H1 (cell line): ENCODE data around the gene WSCD2. TPM values are rescaled to one million over a fixed set of nuclear protein-coding genes. Genes with fewer than 3 reads are reported as not detected.

Experiments used
- CTCF ChIA-PET: fragments of 300-600 bp; sonication (Branson Sonifier 250); formaldehyde crosslinking; loops from one replicate; lab custom pipeline; 2021; ENCODE audit not compliant: partially characterized antibody; lab: Charles Lee
- POLR2A ChIA-PET: fragments of 300-600 bp; sonication (Branson Sonifier 250); formaldehyde crosslinking; loops from one replicate; lab custom pipeline; 2021; ENCODE audit warnings: inconsistent platforms; ENCODE audit not compliant: partially characterized antibody; lab: Charles Lee
- DNase-seq, 2 experiments: peaks; one replicate each; pipeline versions ENCODE4 v3.0.0 to v3.0.0-alpha.2; 2010 to 2022; ENCODE audit warnings: low spot score in 2 of 2, low read depth in 1 of 2, mixed read lengths in 1 of 2
- FAIRE-seq: peaks from 2 replicates; lab custom pipeline; 2011; peaks lifted over from hg19 to GRCh38; lab: Jason Lieb, UNC
- H2AFZ ChIP-seq: 2 replicates; pipeline ENCODE4 v1.8.1; 2012; ENCODE audit warnings: low read length, inconsistent platforms
- H2AK5ac ChIP-seq: 2 replicates; pipeline ENCODE4 v1.6.1; 2013; ENCODE audit warnings: low read depth, low read length
- H2BK120ac ChIP-seq: replicated peaks from 2 replicates; pipeline ENCODE3; 2013; ENCODE audit warnings: low read depth, low read length, inconsistent platforms
- H2BK12ac ChIP-seq: 2 replicates; pipeline ENCODE4 v1.6.1; 2013; ENCODE audit warnings: low read depth, low read length
- H2BK15ac ChIP-seq: 2 replicates; pipeline ENCODE4 v1.6.1; 2013; ENCODE audit warnings: low read length
- H2BK20ac ChIP-seq: 2 replicates; pipeline ENCODE4 v1.6.1; 2013; ENCODE audit warnings: low read length
- H2BK5ac ChIP-seq: 2 replicates; pipeline ENCODE4 v1.6.1; 2013; ENCODE audit warnings: low read depth, low read length
- H3K14ac ChIP-seq: 2 replicates; pipeline ENCODE4 v1.6.1; 2013; ENCODE audit warnings: inconsistent platforms; ENCODE audit not compliant: insufficient read length
- H3K18ac ChIP-seq: 2 replicates; pipeline ENCODE4 v1.6.1; 2013; ENCODE audit warnings: low read length; ENCODE audit errors: extremely low read depth
- H3K23ac ChIP-seq: 2 replicates; pipeline ENCODE4 v1.6.1; 2013; ENCODE audit warnings: inconsistent platforms; ENCODE audit not compliant: insufficient read length
- H3K23me2 ChIP-seq: 2 replicates; pipeline ENCODE4 v1.6.1; 2013; ENCODE audit warnings: low read depth, low read length
- H3K27ac ChIP-seq: 2 replicates; pipeline ENCODE4 v1.6.1; 2011; ENCODE audit warnings: low read depth, low read length, inconsistent platforms
- H3K27me3 ChIP-seq, 4 experiments: replicated peaks in 1 of 4; 1 replicate in 1 of 4; 2 replicates in 3 of 4; pipeline versions ENCODE4 v1.6.1 to v1.8.1; 2011 to 2013; ENCODE audit warnings: low read length in 3 of 4, mild to moderate bottlenecking in 3 of 4, inconsistent platforms in 2 of 4, mixed read lengths in 2 of 4, moderate library complexity in 1 of 4; ENCODE audit not compliant: control insufficient read depth in 3 of 4, insufficient read depth in 3 of 4; ENCODE audit errors: extremely low read depth in 1 of 4
- H3K36me3 ChIP-seq, 4 experiments: 2 replicates each; pipeline versions ENCODE4 v1.6.1 to v1.8.1; 2011 to 2013; ENCODE audit warnings: mild to moderate bottlenecking in 4 of 4, low read length in 3 of 4, moderate library complexity in 2 of 4, control low read depth in 1 of 4, inconsistent platforms in 1 of 4; ENCODE audit not compliant: insufficient read depth in 4 of 4, control insufficient read depth in 2 of 4
- H3K4ac ChIP-seq: replicated peaks from 2 replicates; pipeline ENCODE3; 2013; ENCODE audit warnings: low read length, low read depth, mixed read lengths, inconsistent platforms; ENCODE audit not compliant: insufficient read length
- H3K4me1 ChIP-seq, 4 experiments: replicated peaks in 1 of 4; 1 replicate in 1 of 4; 2 replicates in 3 of 4; pipeline versions ENCODE4 v1.6.1 to v1.8.1; 2011 to 2013; ENCODE audit warnings: low read length in 3 of 4, inconsistent platforms in 2 of 4, mixed read lengths in 1 of 4; ENCODE audit not compliant: insufficient read depth in 4 of 4, control insufficient read depth in 3 of 4
- H3K4me2 ChIP-seq, 2 experiments: 2 replicates each; pipeline versions ENCODE4 v1.6.1 to v1.8.1; 2011 to 2013; ENCODE audit warnings: low read depth in 2 of 2, low read length in 2 of 2, control low read depth in 1 of 2, inconsistent platforms in 1 of 2, mild to moderate bottlenecking in 1 of 2; ENCODE audit not compliant: insufficient read depth in 1 of 2
- H3K4me3 ChIP-seq, 4 experiments: fragments of 200-600, 300-600 bp in 1 of 4; sonication (generic), shearing (Covaris generic), sonication (Bioruptor Twin) in 1 of 4; 2 replicates each; pipeline versions ENCODE4 v1.5.1 to v1.8.1; 2011 to 2016; ENCODE audit warnings: low read length in 4 of 4, low read depth in 3 of 4, control low read depth in 2 of 4, inconsistent platforms in 2 of 4, mild to moderate bottlenecking in 2 of 4, mixed read lengths in 1 of 4, moderate library complexity in 1 of 4; ENCODE audit not compliant: insufficient read depth in 2 of 4; ENCODE audit errors: extremely low read depth in 1 of 4
- H3K56ac ChIP-seq: replicated peaks from 2 replicates; pipeline ENCODE3; 2013; ENCODE audit warnings: low read depth, mild to moderate bottlenecking, mixed read lengths, low read length, inconsistent platforms; ENCODE audit not compliant: insufficient read length
- H3K79me1 ChIP-seq: 2 replicates; pipeline ENCODE4 v1.6.1; 2013; ENCODE audit warnings: low read depth, low read length, control low read depth
- H3K79me2 ChIP-seq, 2 experiments: 2 replicates each; pipeline versions ENCODE4 v1.6.1 to v1.8.1; 2012 to 2013; ENCODE audit warnings: low read length in 2 of 2, mild to moderate bottlenecking in 2 of 2, inconsistent platforms in 1 of 2; ENCODE audit not compliant: insufficient read depth in 2 of 2, control insufficient read depth in 1 of 2
- H3K9ac ChIP-seq, 4 experiments: replicated peaks in 1 of 4; 1 replicate in 1 of 4; 2 replicates in 3 of 4; pipeline versions ENCODE4 v1.6.1 to v1.8.1; 2011 to 2013; ENCODE audit warnings: low read depth in 3 of 4, low read length in 3 of 4, control low read depth in 2 of 4, mild to moderate bottlenecking in 2 of 4, moderate library complexity in 2 of 4, inconsistent platforms in 1 of 4; ENCODE audit errors: extremely low read depth in 1 of 4
- H3K9me3 ChIP-seq, 2 experiments: 2 replicates each; pipeline versions ENCODE4 v1.6.1 to v1.8.1; 2012 to 2013; ENCODE audit warnings: mild to moderate bottlenecking in 2 of 2, moderate library complexity in 2 of 2, control low read depth in 1 of 2, inconsistent platforms in 1 of 2, low read depth in 1 of 2, low read length in 1 of 2, mixed read lengths in 1 of 2; ENCODE audit not compliant: insufficient read depth in 2 of 2
- H4K20me1 ChIP-seq, 2 experiments: replicated peaks in 1 of 2; 2 replicates each; pipeline versions ENCODE3 to v1.8.1; 2011 to 2013; ENCODE audit warnings: inconsistent platforms in 2 of 2, low read length in 2 of 2, mild to moderate bottlenecking in 1 of 2; ENCODE audit not compliant: insufficient read depth in 2 of 2, control insufficient read depth in 1 of 2
- H4K5ac ChIP-seq: 2 replicates; pipeline ENCODE4 v1.6.1; 2013; ENCODE audit warnings: low read length, low read depth, mixed read lengths, inconsistent platforms; ENCODE audit not compliant: insufficient read length
- H4K8ac ChIP-seq: 2 replicates; pipeline ENCODE4 v1.8.0; 2013; ENCODE audit warnings: mild to moderate bottlenecking, moderate library complexity, low read length, inconsistent platforms; ENCODE audit not compliant: insufficient read depth; ENCODE audit errors: extremely low read depth
- H4K91ac ChIP-seq: replicated peaks from 2 replicates; pipeline ENCODE3; 2013; ENCODE audit warnings: low read length, mixed read lengths, inconsistent platforms; ENCODE audit not compliant: insufficient read length
- CBX8 ChIP-seq: fragments of 300-800, 300-1000 bp; sonication (generic); IDR thresholded peaks from 2 replicates; pipeline ENCODE4 v1.7.1; 2016; ENCODE audit warnings: low read depth, low read length, borderline replicate concordance
- CHD2 ChIP-seq: IDR thresholded peaks from 2 replicates; pipeline ENCODE4 v1.6.1; 2012; ENCODE audit warnings: low read length, improper control_type of control experiment
- EP300 ChIP-seq, 2 experiments: IDR thresholded peaks; 1 replicate in 1 of 2; 2 replicates in 1 of 2; pipeline ENCODE4 v1.6.1; 2011 to 2012; ENCODE audit warnings: low read depth in 2 of 2, low read length in 2 of 2, mild to moderate bottlenecking in 2 of 2, borderline replicate concordance in 1 of 2, inconsistent platforms in 1 of 2, moderate library complexity in 1 of 2
- HDAC2 ChIP-seq, 2 experiments: fragments of 300-600 bp in 1 of 2; sonication (generic) in 1 of 2; IDR thresholded peaks; 2 replicates each; pipeline ENCODE4 v1.6.1; 2011 to 2012; ENCODE audit warnings: low read depth in 2 of 2, low read length in 2 of 2, mild to moderate bottlenecking in 2 of 2, moderate library complexity in 2 of 2, borderline replicate concordance in 1 of 2, inconsistent platforms in 1 of 2
- JUN ChIP-seq: IDR thresholded peaks from 2 replicates; pipeline ENCODE4 v1.6.1; 2011; ENCODE audit warnings: low read depth, mild to moderate bottlenecking, improper control_type of control experiment, low read length
- POLR2A ChIP-seq, 2 experiments: IDR thresholded peaks; 1 replicate in 1 of 2; 2 replicates in 1 of 2; pipeline ENCODE4 v1.6.1; 2011; ENCODE audit warnings: low read depth in 2 of 2, low read length in 2 of 2, mild to moderate bottlenecking in 2 of 2; ENCODE audit errors: control extremely low read depth in 1 of 2
- RBBP5 ChIP-seq: IDR thresholded peaks from 2 replicates; pipeline ENCODE4 v1.7.1; 2012; ENCODE audit warnings: low read depth, mild to moderate bottlenecking, inconsistent platforms, low read length, moderate library complexity, borderline replicate concordance
- SIRT6 ChIP-seq: IDR thresholded peaks from one replicate; pipeline ENCODE4 v1.7.1; 2012; ENCODE audit warnings: low read length, inconsistent platforms
- SP4 ChIP-seq: IDR thresholded peaks from 2 replicates; pipeline ENCODE4 v1.6.1; 2012; ENCODE audit warnings: low read length, inconsistent platforms
- SRF ChIP-seq: IDR thresholded peaks from 2 replicates; pipeline ENCODE4 v1.6.1; 2011; ENCODE audit warnings: mild to moderate bottlenecking, low read depth, low read length, moderate library complexity
- TAF1 ChIP-seq: IDR thresholded peaks from 2 replicates; pipeline ENCODE4 v1.6.1; 2011; ENCODE audit warnings: mild to moderate bottlenecking, low read depth, low read length
- TBP ChIP-seq: IDR thresholded peaks from 2 replicates; pipeline ENCODE4 v1.6.1; 2011; ENCODE audit warnings: low read depth, low read length, improper control_type of control experiment
- TCF12 ChIP-seq: IDR thresholded peaks from 2 replicates; pipeline ENCODE4 v1.6.1; 2011; ENCODE audit warnings: low read depth, mild to moderate bottlenecking, low read length
- YY1 ChIP-seq: IDR thresholded peaks from 2 replicates; pipeline ENCODE4 v1.6.1; 2011; ENCODE audit warnings: low read depth, mild to moderate bottlenecking, low read length
- WGBS, 2 experiments: shearing (Covaris generic) in 1 of 2; methylation state at CpG; one replicate each; pipeline versions ENCODE4 v1.1.6 to v1.1.7; 2013 to 2015; ENCODE audit warnings: low lambda C conversion rate in 2 of 2, mixed read lengths in 2 of 2, inconsistent platforms in 1 of 2, low coverage in 1 of 2, missing lambda C conversion rate in 1 of 2; ENCODE audit not compliant: insufficient replicate concordance in 2 of 2, insufficient coverage in 1 of 2, insufficient read length in 1 of 2; ENCODE audit errors: extremely low coverage in 1 of 2, missing lambda C conversion rate in 1 of 2; 5-methylcytosine and 5-hydroxymethylcytosine counted together
- polyA plus RNA-seq, 7 experiments: library from polyadenylated mRNA; depleted of rRNA in 3 of 7; stranded (reverse) in 5 of 7; unstranded in 2 of 7; fragments of >200 nt in 5 of 7; fragments of 200-250 nt in 2 of 7; gene quantifications; 1 replicate in 5 of 7; 2 replicates in 1 of 7; 4 replicates in 1 of 7; pipeline versions ENCODE4 v1.2.1 to v1.2.3, GENCODE V29; 2011 to 2013; ENCODE audit warnings: missing spikeins in 2 of 7, mixed read lengths in 2 of 7
- total RNA-seq: library from RNA; stranded (reverse); fragmentation: NEBNext Ultra II Directional; extraction: Animal tissue kit (Norgen Biotek cat#: 25700); gene quantifications from 2 replicates; pipeline ENCODE4 v1.2.1, GENCODE V29; 2021
- TF ChIP-seq, protein P1 (sequence below): IDR thresholded peaks from 2 replicates; pipeline ENCODE4 v1.6.1; 2012; ENCODE audit warnings: inconsistent platforms

The WSCD2 gene
- total and polyA plus RNA-seq, 2 of the 8 experiments (the other 6 are each of a cell fraction or from before 2014, with no cell fraction given), result 1.3 to 2.2 TPM

DNA sequence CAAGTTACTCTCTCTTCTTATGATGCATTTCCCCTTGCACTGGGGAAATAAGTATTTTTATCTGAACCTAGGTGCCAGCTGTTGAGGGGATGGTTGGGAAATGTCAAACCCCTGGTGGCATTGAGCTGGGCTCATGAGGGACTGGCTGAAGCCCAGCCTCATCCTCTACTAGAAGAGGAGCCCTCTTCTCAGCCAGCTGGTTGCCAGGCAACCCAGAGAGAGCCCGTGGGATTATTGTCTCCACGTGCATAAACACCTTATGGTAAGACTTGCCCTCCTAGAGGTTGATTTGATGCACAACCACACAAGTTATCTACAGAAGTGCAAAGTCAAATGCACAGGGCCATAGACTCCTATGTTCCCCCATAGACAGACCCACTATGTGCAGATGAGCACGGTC, 89.8 kb downstream of the WSCD2 start:
- Histone ChIP-seq H3K23me2 (no peaks in the 10 kb centered on the region), H2AFZ (no peak overlapping the region), H3K4ac (no peak overlapping the region), H3K4me2 (no peak overlapping the region), H3K36me3 (no peaks in the 10 kb centered on the region), H3K23ac (no peak overlapping the region), H2BK12ac (no peak overlapping the region), H2BK5ac (no peak overlapping the region), H3K79me1 (no peaks in the 10 kb centered on the region), H3K27ac (no peak overlapping the region), H3K56ac (no peak overlapping the region), H3K4me3 (no peak overlapping the region), H2BK120ac (no peak overlapping the region), H4K91ac (no peak overlapping the region), H2BK15ac (no peak overlapping the region), H3K9me3 (no peaks in the 10 kb centered on the region), H3K18ac (no peak overlapping the region), H2BK20ac (no peak overlapping the region), H3K79me2 (no peaks in the 10 kb centered on the region), H4K20me1 (no peaks in the 10 kb centered on the region), H4K5ac (no peak overlapping the region), H3K14ac (no peak overlapping the region), H2AK5ac (no peak overlapping the region), H4K8ac (no peak overlapping the region), H3K9ac (no peak overlapping the region), H3K27me3 (no peaks in the 10 kb centered on the region), H3K4me1 (no peaks in the 10 kb centered on the region)
- ChIA-PET CTCF (interaction anchor here (1.6 kb wide), 1 partner anchor 18 kb away, joined by 6 read pairs; no protein-coding TSS in a partner anchor), POLR2A (no interaction called here)
- 73% methylated on average over 3 of the region's 3 CpGs; no CpG with 5 or more reads in 1 of the 2 experiments for WGBS, 2 experiments
- no peak for TF ChIP-seq TAF1
- TF ChIP-seq JUN, result no peak
- no peak for TF ChIP-seq POLR2A (IDR thresholded peaks at IDR 0.05; ENCODE audit: control extremely low read depth in 1 of 2, low read depth in 2 of 2, low read length in 2 of 2)
- no peak for TF ChIP-seq CHD2
- TF ChIP-seq SP4, result no peak
- TF ChIP-seq HDAC2 (IDR thresholded peaks at IDR 0.05; ENCODE audit: borderline replicate concordance in 1 of 2, low read depth in 2 of 2, low read length in 2 of 2), result no peak
- TF ChIP-seq TCF12, result no peak
- no peak for TF ChIP-seq CBX8
- no peak for TF ChIP-seq SIRT6
- TF ChIP-seq YY1, result no peak
- TF ChIP-seq TBP, result no peak
- no peak for TF ChIP-seq RBBP5
- no peak for TF ChIP-seq SRF
- no peak for TF ChIP-seq EP300 (IDR thresholded peaks at IDR 0.05; ENCODE audit: borderline replicate concordance in 1 of 2, low read depth in 2 of 2, low read length in 2 of 2)
- TF ChIP-seq, protein P1, sequence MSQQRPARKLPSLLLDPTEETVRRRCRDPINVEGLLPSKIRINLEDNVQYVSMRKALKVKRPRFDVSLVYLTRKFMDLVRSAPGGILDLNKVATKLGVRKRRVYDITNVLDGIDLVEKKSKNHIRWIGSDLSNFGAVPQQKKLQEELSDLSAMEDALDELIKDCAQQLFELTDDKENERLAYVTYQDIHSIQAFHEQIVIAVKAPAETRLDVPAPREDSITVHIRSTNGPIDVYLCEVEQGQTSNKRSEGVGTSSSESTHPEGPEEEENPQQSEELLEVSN, result no peak
- no peak for DNase-seq
- FAIRE-seq, result no peak
